C4-2B (cell line): Measurements from ENCODE around the gene MAP4.

Experiments used
- ZFX ChIP-seq: fragments of 450-650 bp; IDR thresholded peaks from 2 replicates; pipeline ENCODE4 v1.6.1; 2017
- TF ChIP-seq, protein P1 (sequence below): fragments of 450-650 bp; conservative IDR thresholded peaks from 2 replicates; pipeline ENCODE4 v1.5.1; 2017; ENCODE audit warnings: mild to moderate bottlenecking

DNA sequence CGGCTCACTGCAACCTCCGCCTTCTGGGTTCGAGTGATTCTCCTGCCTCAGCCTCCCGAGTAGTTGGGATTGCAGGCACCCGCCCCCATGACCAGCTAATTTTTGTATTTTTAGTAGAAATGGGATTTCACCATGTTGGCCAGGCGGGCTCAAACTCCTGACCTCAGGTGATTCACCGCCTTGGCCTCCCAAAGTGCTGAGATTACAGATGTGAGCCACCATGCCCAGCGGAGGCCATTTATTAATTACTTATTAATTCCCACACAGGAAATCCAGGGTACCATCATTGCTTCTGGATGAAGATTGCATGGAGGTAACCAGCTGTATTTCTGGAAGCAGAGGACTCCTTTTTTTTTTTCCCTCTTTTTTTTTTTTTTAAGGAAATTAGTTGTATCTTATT is 37.8 kb downstream of the MAP4 start:
- TF ChIP-seq, protein P1, sequence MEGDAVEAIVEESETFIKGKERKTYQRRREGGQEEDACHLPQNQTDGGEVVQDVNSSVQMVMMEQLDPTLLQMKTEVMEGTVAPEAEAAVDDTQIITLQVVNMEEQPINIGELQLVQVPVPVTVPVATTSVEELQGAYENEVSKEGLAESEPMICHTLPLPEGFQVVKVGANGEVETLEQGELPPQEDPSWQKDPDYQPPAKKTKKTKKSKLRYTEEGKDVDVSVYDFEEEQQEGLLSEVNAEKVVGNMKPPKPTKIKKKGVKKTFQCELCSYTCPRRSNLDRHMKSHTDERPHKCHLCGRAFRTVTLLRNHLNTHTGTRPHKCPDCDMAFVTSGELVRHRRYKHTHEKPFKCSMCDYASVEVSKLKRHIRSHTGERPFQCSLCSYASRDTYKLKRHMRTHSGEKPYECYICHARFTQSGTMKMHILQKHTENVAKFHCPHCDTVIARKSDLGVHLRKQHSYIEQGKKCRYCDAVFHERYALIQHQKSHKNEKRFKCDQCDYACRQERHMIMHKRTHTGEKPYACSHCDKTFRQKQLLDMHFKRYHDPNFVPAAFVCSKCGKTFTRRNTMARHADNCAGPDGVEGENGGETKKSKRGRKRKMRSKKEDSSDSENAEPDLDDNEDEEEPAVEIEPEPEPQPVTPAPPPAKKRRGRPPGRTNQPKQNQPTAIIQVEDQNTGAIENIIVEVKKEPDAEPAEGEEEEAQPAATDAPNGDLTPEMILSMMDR: no peak
- no peak for TF ChIP-seq ZFX
